ENCODE measurements around the gene P2RY8.

GRCh38 chrX:1528884-1529203 lies 8.1 kb downstream of the P2RY8 start:
- TF ChIP-seq JUN (CRISPR knock-in tag; IDR thresholded peaks at IDR 0.05) = no peak
- no peak for TF ChIP-seq FOXP1 (CRISPR knock-in tag; IDR thresholded peaks at IDR 0.05; ENCODE audit: borderline replicate concordance)
- no peak for TF ChIP-seq USF2 (CRISPR knock-in tag; IDR thresholded peaks at IDR 0.05)
- no peak for TF ChIP-seq CTCF (IDR thresholded peaks at IDR 0.05)
- TF ChIP-seq TEAD1 (CRISPR knock-in tag; IDR thresholded peaks at IDR 0.05) = no peak
- no peak for TF ChIP-seq E2F5 (CRISPR knock-in tag; IDR thresholded peaks at IDR 0.05)
- TF ChIP-seq MAX (CRISPR knock-in tag; IDR thresholded peaks at IDR 0.05) = no peak
- no peak for TF ChIP-seq SP1 (CRISPR knock-in tag; conservative IDR thresholded peaks at IDR 0.05)
- TF ChIP-seq FOXJ3 (CRISPR knock-in tag; IDR thresholded peaks at IDR 0.05; ENCODE audit: borderline replicate concordance) = no peak
